ENCODE measurements around the gene SPIN2A. TPM values are rescaled to one million over a fixed set of nuclear protein-coding genes. Genes with fewer than 3 reads are reported as not detected.

Gene SPIN2A
- total RNA-seq = 5.2 TPM

DNA sequence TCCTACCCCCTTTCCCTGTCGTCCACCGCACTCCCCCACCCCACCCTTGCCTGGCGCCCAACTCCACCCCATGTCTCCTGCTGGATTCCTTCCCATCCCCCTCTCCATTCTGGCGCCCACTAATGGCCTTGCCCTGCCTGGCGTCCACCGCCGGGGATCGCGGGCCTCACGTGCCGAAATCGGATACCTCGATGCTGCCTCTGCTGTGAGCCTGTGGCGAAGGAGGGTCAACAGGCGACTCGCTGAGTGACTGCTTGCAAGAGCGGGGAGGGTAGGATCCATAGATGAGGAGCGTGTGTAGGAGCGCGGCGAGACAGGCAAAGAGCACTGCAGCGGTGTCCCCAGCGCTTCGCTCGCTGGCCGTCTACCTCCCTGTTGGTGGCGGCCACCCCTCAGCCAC, at the start of gene SPIN2A:
Gene SPIN2A (minus strand): TSS at position 325 of the 400 bp plus-strand sequence. CDS start 800 bp downstream, outside the sequence.

GRCh38 chrX:57121162-57121755, 15.9 kb downstream of the SPIN2A start, which contains the start of gene SPIN2B:
Gene SPIN2B (minus strand): TSS chrX:57121548.

Other genes with a start within 250 kb of the SPIN2A start
- gene SPIN3, start 141.9 kb downstream of the SPIN2A start, total RNA-seq = 16.3 TPM
- gene SPIN2B, start 15.8 kb downstream of the SPIN2A start, total RNA-seq = 10.6 TPM
- gene FAAH2, start 149.3 kb upstream of the SPIN2A start, total RNA-seq = 10.5 TPM